GM19452 (cell line): ENCODE measurements around the gene PIK3CA.
A peak's percentile ranks its signal among the peaks of the same experiment; 100 is the strongest.
"Not testable (repeated sequence)": the region's sequence is repeated elsewhere in the genome, so short reads cannot be mapped to it uniquely, and the experiment has no call there.

Experiments
- ATAC-seq: cut with Tn5 transposase; IDR thresholded peaks from one replicate; pipeline ENCODE4 v1.9.1; 2021; ENCODE audit not compliant: unreplicated experiment

Gene PIK3CA

GRCh38 chr3:179196098-179196497, 47.9 kb downstream of the PIK3CA start:
- ATAC-seq = peak; percentile 87

GRCh38 chr3:179196700-179197099, 48.5 kb downstream of the PIK3CA start:
- no peak for ATAC-seq

- no peak for ATAC-seq
Measured at GRCh38 chr3:179200790-179201189, 52.6 kb downstream of the PIK3CA start.

GRCh38 chr3:179215550-179215949, 67.4 kb downstream of the PIK3CA start:
- not testable (repeated sequence) for ATAC-seq

GRCh38 chr3:179218213-179218612, 70.1 kb downstream of the PIK3CA start:
- ATAC-seq = not testable (repeated sequence)

GRCh38 chr3:179223548-179223947, 75.4 kb downstream of the PIK3CA start:
- ATAC-seq = no peak

DNA sequence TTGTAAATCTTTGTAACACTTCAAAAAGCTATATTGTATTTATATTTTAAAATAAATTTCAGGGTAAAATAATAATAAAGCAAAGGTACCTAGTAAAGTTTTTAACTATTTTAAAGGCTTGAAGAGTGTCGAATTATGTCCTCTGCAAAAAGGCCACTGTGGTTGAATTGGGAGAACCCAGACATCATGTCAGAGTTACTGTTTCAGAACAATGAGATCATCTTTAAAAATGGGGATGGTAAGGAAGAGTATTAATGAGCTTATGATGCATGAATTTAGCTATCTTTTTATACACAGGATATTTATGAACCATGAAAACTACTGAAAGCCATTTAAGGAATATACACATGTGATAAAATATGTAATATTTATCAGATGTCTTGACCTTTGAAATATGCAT, 76.4 kb downstream of the PIK3CA start:
- no peak for ATAC-seq

DNA sequence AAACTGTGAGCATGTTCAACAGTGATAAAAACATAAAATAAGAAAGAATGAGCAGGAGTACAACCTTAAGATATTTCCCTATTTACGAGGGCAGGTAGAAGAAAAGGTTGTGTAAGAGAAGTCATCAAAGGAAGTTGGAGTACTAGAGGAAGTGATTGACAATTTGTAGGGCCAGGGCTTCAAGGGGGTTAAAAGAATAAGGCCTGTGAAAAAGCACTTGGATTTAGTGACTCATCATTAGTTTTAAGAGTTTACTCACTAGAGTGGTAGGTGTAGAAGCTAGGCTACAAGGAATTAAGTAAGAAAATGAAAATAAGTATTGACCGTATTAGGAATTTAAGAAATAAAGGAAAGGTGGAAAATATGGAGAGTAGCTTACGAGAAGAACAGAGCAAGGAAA, 79.2 kb downstream of the PIK3CA start:
- no peak for ATAC-seq

- no peak for ATAC-seq
Measured at GRCh38 chr3:179229177-179229576, 81.0 kb downstream of the PIK3CA start.

DNA sequence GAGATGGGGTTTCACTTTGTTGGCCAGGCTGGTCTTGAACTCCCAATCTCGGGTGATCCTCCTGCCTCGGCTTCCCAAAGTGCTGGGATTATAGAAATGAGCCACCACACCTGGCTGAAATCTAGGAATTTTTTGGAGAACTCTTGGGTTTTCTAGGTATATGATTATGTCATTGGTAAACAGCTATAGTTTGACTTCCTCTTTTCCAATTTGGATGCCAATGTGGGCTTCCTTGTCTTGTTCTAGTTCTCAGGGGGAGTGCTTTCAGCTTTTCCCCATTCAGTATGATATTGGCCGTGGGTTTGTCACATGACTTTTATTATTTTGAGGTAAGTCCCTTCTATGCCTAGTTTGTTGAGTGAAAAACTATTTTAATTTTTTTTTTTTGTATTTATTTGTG, 84.9 kb downstream of the PIK3CA start:
- no peak for ATAC-seq

- ATAC-seq = no peak
Measured at GRCh38 chr3:179234199-179234598, 86.0 kb downstream of the PIK3CA start.

GRCh38 chr3:179236669-179237301, 88.6 kb downstream of the PIK3CA start:
- ATAC-seq = peak; percentile 72

DNA sequence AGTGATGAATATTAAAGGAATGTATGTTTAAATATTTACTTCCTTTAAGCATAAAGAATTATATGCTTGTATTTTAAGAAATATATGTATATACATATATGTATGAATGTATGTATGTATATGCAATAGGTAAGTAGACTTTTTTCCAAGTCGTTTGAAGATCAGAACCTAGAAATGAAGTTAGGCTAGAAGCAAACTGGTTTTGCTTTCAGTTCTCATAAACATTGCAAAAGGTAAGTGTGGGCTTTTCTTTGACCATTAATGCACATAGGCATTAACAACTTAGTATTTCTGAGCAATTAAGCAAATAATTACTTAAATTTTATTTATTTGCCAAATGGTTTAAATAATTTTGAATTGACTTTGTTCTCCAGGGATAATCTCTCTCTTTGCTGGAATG, 92.1 kb downstream of the PIK3CA start:
- peak; percentile 44 for ATAC-seq

DNA sequence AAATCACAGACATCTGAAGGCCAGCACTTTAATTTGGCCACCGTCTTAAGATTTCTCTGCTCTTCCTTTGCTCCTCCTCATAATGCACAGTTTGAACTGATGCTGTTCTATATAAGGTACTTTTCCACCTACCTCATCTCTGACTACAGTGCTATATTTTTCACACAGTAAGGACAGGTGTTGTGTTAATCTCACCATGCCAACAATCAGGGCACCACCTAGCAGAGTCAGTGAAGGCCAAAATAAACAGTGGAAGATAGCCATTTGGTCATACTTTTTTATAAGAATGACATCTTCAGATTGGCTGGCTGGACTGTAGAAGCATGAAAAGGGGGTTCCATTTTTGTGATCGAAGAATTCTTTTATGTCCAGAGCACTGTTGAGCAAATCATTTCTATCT, 94.7 kb downstream of the PIK3CA start:
- ATAC-seq = not testable (repeated sequence)

DNA sequence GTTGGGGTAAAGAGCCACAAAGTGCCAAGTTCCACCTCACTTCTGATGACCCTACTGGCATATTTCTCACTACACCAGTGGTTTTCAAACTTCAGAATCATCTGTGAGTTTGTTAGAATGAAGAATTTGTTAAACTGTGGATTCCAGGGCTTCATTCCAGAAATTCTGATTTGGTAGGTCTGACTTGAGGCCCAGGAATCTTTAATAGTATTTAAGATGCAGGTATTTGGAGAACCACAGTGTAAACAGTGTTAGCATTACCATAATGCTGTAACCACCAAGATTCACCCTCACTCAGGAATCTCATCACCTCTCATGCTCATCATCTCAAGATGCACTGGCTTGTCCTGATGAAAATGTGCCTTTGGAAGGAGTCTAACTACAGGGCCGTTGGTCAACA, 96.7 kb downstream of the PIK3CA start:
- ATAC-seq = no peak

DNA sequence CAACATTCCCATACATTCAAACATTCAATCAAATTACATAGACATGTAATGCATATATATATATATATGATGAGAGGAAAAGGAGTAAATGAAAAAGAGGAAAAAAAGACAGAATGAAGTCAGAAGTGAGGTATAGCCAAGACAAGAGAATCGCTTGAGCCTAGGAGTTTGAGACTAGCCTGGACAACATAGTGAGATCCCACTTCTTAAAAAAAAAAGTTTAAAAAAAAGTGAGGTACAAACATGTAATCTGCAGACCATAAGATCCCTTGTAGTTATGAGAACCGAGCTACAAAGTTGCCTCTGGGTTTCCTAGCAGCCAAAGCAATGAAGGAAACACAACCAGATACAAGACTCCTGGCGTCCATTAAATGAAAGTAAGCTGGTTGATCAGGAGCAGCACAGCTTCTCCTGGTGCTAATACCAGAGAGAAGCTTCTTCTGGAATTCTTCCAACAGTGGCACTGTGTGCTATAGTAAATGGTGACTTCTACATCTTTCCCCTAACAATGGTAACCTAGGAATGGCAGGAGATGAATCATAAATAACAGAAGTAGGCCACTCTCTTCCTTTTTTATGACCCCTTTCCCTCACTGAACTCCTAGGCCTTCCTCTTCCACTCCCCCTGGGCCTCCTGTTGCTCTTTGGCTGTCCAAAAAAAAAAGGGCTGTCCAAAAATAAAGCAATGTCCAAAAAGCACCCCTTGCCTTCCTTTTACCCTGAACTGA, 99.3 kb downstream of the PIK3CA start:
- no peak for ATAC-seq

- no peak for ATAC-seq
Measured at GRCh38 chr3:179250803-179251476, 102.8 kb downstream of the PIK3CA start, which contains the start of gene KCNMB3. TSS of gene KCNMB3 (minus strand) at chr3:179251114. CDS start at chr3:179250990, 124 bp downstream.

GRCh38 chr3:179256813-179257212, 108.7 kb downstream of the PIK3CA start:
- no peak for ATAC-seq

DNA sequence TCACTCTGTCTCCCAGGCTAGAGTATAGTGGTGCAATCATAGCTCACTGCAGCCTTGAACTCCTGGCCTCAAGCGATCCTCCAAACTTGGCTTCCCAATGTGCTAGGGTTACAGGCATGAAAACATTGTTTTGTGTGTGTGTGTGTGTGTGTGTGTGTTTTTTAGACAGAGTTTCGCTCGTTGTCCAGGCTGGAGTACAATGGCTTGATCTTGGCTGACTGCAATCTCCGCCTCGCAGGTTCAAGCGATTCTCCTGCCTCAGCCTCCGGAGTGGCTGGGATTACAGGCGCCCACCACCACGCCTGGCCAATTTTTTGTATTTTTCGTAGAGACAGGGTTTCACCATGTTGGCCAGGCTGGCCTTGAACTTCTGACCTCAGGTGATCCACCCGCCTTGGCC, 109.6 kb downstream of the PIK3CA start:
- not testable (repeated sequence) for ATAC-seq

GRCh38 chr3:179258820-179259219, 110.7 kb downstream of the PIK3CA start:
- no peak for ATAC-seq

DNA sequence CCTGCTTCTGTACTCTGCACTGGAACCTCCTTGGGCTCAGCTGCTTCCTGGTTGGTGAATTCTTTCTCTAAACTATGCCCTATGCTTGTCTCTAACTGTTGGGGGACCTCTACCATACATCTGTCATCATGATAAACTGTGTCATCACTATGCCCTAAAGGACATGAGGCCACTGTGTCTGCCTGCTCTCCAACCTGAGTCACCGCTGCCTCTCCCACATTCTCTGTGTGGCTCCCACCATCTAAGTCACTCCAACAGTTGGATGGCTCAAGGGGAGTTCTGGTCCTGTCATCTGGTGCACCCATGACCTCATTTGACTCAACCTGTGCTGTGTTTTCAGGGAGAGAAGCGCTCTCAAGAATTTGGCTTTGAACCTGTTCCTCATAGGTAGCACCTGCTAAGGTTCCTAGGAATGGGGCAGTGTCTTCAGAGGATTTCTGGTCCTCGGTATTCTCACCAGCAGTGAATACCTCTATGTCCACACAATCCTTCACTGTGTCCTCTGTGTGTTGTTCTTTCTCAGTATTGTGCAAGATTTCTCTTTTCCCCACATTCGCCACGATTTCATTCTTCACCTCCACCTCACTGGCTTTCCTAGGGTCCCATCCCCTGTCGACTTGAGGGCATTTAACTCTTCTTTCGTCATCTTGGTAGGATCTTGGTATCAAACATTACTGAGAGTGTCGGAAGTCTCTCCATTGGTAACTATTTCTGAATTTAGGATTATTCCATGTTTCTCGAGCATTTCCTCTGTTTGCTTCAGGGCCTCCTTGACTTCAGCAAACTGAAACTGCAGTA, 112.0 kb downstream of the PIK3CA start:
- ATAC-seq = not testable (repeated sequence)
